Activated CD8-positive, alpha-beta memory T cell treated with anti-CD3 and anti-CD28 coated beads, Interleukin-2, amount 50 U/mL, for 4 hours (primary cell): ENCODE measurements around the gene PDZD8.
"Not testable (repeated sequence)": the region's sequence is repeated elsewhere in the genome, so short reads cannot be mapped to it uniquely, and the experiment has no call there.

ENCODE experiments used
- DNase-seq: peaks from one replicate; pipeline ENCODE4 v3.0.0-alpha.2; 2020

Gene PDZD8

DNA sequence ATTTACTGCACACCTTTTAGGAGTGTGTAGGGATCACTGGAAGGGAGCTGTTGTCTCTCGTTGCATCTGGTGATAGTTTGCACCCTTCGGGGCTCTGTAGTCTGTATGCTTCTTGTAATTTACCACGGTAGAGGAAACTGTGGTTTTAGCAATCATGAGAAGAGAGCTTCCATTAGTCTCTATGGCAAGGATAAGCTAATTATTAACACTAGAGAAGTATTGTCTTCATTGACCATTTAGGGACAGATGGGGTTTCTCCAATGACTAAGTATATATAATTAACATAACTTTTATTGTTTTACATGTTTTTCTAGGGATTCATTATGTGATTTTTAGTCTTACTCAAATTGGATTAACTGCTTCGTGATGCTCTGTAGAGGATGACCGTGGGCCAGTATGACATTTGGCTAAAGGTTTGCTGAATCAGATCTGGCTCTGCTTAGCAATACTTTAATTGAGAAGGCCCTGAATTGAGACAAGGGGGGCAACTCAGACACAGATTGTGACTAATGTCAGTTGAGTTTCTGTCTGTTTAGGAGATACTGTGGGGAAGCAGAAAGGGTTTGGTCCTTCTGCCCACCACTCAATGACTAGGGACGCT lies 125.6 kb downstream of the PDZD8 start:
- DNase-seq = no peak

GRCh38 chr10:117248750-117249465 lies 126.3 kb downstream of the PDZD8 start:
- no peak for DNase-seq

- DNase-seq = no peak
These were observed 128.1 kb downstream of the PDZD8 start for GRCh38 chr10:117246997-117247671.

- no peak for DNase-seq
These were observed 132.8 kb downstream of the PDZD8 start for GRCh38 chr10:117242463-117242832.

- no peak for DNase-seq
These were observed 133.4 kb downstream of the PDZD8 start for GRCh38 chr10:117241541-117242462.

DNA sequence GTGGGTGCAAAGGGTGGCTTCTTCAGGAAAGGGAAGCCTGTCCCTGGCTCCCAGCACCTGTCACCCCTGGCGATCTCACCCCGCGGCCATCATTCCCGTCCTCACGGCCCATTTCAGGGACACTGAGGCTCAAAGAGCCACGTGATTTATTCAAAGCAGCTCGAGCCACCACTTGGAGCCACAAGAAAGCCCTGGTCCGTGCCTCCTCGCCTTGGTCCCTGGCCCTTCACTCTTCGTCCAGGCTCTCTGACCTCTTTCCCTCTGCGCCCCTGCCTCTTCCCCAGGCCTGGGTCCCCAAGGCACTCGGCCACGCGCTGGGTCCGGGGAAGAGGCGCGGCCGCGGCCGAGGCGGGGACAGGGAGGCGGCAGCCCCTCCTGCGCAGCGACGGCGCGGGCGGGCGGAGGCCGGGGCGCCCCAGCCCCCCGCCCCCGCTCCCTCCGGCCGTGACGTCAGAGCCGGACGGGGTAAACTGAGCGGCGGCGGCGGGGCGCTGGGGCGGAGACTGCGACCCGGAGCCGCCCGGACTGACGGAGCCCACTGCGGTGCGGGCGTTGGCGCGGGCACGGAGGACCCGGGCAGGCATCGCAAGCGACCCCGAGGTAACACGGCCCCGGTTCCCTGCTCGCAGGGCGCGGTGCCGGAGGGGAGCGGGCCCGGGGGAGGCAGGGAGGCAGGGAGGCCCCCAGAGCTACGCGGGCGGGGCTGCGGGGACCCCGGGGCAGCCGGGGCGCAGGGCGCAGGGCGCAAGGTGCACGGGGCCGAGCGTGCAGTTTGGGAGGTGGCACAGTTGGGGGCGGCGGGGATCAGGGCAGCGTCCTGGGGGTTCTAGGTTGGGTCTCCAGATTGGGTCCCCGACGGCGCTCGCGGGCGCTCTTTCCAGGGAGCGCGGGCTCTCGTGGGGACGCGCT lies 134.4 kb downstream of the PDZD8 start, which contains the start of gene SLC18A2:
Gene SLC18A2 (plus strand): TSS at position 494 of the 909 bp plus-strand sequence. CDS start 580 bp downstream, outside the sequence.
- DNase-seq = no peak

- no peak for DNase-seq
These were observed 135.3 kb downstream of the PDZD8 start for GRCh38 chr10:117239721-117240620.

GRCh38 chr10:117239051-117239450 lies 136.2 kb downstream of the PDZD8 start:
- no peak for DNase-seq

DNA sequence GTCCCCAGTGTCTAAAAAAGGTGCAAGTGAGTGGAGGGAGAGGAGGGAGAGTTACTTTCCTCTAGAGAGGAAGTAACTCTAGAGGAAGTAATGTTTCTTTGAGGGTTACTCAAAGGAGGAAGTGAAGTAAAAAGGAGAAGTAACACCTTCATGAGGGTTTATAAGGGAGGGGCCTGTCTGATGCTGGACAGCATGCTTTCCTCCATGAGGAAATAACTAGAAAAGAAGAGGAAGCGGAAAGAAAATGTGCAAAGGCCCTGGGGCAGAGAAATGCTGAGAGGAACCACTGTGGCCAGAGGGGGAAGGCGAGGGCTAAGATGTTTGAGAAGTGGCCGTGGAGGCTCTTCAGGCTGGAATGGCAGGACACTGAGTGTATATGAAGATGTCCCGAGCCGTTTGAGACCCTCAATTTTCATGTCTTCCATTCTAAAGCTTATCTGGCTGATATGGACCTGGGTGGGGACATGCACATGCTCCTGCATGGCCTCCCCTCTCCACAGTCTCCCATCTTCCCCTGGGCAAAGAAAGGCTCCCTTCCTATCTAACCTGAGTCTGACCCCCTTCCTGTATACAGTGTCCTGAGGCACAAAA lies 137.7 kb downstream of the PDZD8 start:
- DNase-seq = no peak

GRCh38 chr10:117230107-117230506 lies 145.1 kb downstream of the PDZD8 start:
- DNase-seq = not testable (repeated sequence)

DNA sequence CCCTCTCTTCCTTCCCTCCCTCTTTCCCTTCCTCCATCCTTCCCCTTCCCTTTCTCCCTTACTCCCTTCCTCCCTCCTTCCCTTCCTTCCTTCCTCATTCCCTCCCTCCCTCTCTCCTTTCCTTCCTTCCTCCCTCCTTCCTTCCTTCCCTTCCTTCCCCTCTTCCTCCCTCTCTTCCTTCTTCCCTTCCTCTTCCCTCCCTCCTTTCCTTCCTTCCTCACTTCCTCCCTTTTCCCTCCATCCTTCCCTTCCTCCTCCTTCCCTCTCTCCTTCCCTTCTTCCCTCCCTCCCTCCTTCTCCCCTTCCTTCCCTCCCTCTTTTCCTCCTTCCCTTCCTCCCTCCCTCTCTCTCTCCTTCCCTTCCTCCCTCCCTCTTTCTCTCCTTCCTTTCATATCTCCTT lies 147.0 kb downstream of the PDZD8 start:
- DNase-seq = no peak
